Measurements from ENCODE around the gene ZNF23. TPM values are rescaled to one million over a fixed set of nuclear protein-coding genes. Genes with fewer than 3 reads are reported as not detected.
"Not testable (repeated sequence)": the region's sequence is repeated elsewhere in the genome, so short reads cannot be mapped to it uniquely, and the experiment has no call there.

Gene ZNF23
- total RNA-seq (1 to 10 TPM; 9.2 to 9.4 TPM), polyA plus RNA-seq (8.2 TPM)

- DNase-seq = peak; percentile 61 to 79 (median 70)
- H3K36me3 ChIP-seq (ENCODE audit: insufficient read depth, low read length) = no peaks in the 10 kb centered on the region
- no peaks in the 10 kb centered on the region for H3K27me3 ChIP-seq (ENCODE audit: insufficient read depth, low read length, poor library complexity, severe bottlenecking)
- H3K27me3 Mint-ChIP-seq = no peaks in the 10 kb centered on the region
- peaks cover 0 to 10% (median 0%) of the 10 kb centered on the region in 3 donors for H3K36me3 Mint-ChIP-seq
- peak within 1 kb of the TSS; percentile 90 for H3K27ac ChIP-seq (ENCODE audit: low read depth, low read length)
- peaks cover 18 to 41% (median 32%) of the 10 kb centered on the region in 3 donors for H3K4me1 Mint-ChIP-seq
- peak within 1 kb of the TSS; percentile 87 to 99 (median 93) for H3K4me3 Mint-ChIP-seq
- POLR2A ChIA-PET = interaction anchor here (0.5 to 1.9 kb wide), 4 partner anchors 22 to 432 kb away, joined by 3 to 14 read pairs (median 3); no protein-coding TSS in a partner anchor
- CTCF ChIA-PET = interaction anchor here (0.8 to 1.8 kb wide), 4 partner anchors 20 to 149 kb away, joined by 3 to 14 read pairs (median 5); no protein-coding TSS in a partner anchor
- no peaks in the 10 kb centered on the region for H3K9me3 ChIP-seq (ENCODE audit: low read length)
- peak within 1 kb of the TSS; percentile 86 to 99 (median 96) for H3K27ac Mint-ChIP-seq
- peak within 1 kb of the TSS; percentile 88 for H3K4me3 ChIP-seq (ENCODE audit: low read length)
- peaks cover 9% of the 10 kb centered on the region for H3K4me1 ChIP-seq (ENCODE audit: insufficient read depth, low read length)
- no peaks in the 10 kb centered on the region for H3K9me3 Mint-ChIP-seq
Observed at GRCh38 chr16:71461686-71462648, at the start of gene ZNF23. Gene ZNF23 (minus strand): TSS chr16:71462247. CDS start chr16:71456796, 5,451 bp downstream.

- H3K27me3 ChIP-seq (ENCODE audit: insufficient read depth, low read length, poor library complexity, severe bottlenecking) = no peaks in the 10 kb centered on the region
- no peaks in the 10 kb centered on the region for H3K4me1 Mint-ChIP-seq
- H3K4me3 ChIP-seq (ENCODE audit: low read length) = no peak overlapping the region
- ChIA-PET POLR2A (no interaction called here), CTCF (interaction anchor here (1.2 kb wide), 1 partner anchor 104 kb away, joined by 4 read pairs; no protein-coding TSS in a partner anchor)
- no peaks in the 10 kb centered on the region for H3K36me3 ChIP-seq (ENCODE audit: insufficient read depth, low read length)
- H3K4me3 Mint-ChIP-seq = no peak overlapping the region
- no peak overlapping the region for H3K27ac ChIP-seq (ENCODE audit: low read depth, low read length)
- no peaks in the 10 kb centered on the region for H3K36me3 Mint-ChIP-seq
- no peaks in the 10 kb centered on the region for H3K4me1 ChIP-seq (ENCODE audit: insufficient read depth, low read length)
- H3K27me3 Mint-ChIP-seq = peaks cover 4 to 7% of the 10 kb centered on the region in 2 donors
- DNase-seq = no peak
- no peak overlapping the region for H3K27ac Mint-ChIP-seq
- no peaks in the 10 kb centered on the region for H3K9me3 ChIP-seq (ENCODE audit: low read length)
- no peaks in the 10 kb centered on the region for H3K9me3 Mint-ChIP-seq
Observed at GRCh38 chr16:71507061-71507460, 45.0 kb upstream of the ZNF23 start.

GRCh38 chr16:71504901-71505300, 42.9 kb upstream of the ZNF23 start:
- Mint-ChIP-seq H3K4me3 (no peak overlapping the region), H3K4me1 (no peaks in the 10 kb centered on the region), H3K9me3 (no peaks in the 10 kb centered on the region), H3K36me3 (no peaks in the 10 kb centered on the region), H3K27me3 (peaks cover 0 to 5% of the 10 kb centered on the region in 2 donors), H3K27ac (no peak overlapping the region)
- Histone ChIP-seq H3K27me3 (ENCODE audit: insufficient read depth, low read length, poor library complexity, severe bottlenecking) (no peaks in the 10 kb centered on the region), H3K27ac (ENCODE audit: low read depth, low read length) (no peak overlapping the region), H3K9me3 (ENCODE audit: low read length) (no peaks in the 10 kb centered on the region), H3K4me3 (ENCODE audit: low read length) (no peak overlapping the region), H3K36me3 (ENCODE audit: insufficient read depth, low read length) (no peaks in the 10 kb centered on the region), H3K4me1 (ENCODE audit: insufficient read depth, low read length) (no peaks in the 10 kb centered on the region)
- ChIA-PET CTCF (no interaction called here), POLR2A (no interaction called here)
- no peak for DNase-seq

- H3K9me3 ChIP-seq (ENCODE audit: low read length); H3K36me3 ChIP-seq (ENCODE audit: insufficient read depth, low read length); CTCF ChIA-PET; H3K4me3 Mint-ChIP-seq; H3K4me3 ChIP-seq (ENCODE audit: low read length); H3K27ac ChIP-seq (ENCODE audit: low read depth, low read length); POLR2A ChIA-PET; H3K27ac Mint-ChIP-seq; H3K36me3 Mint-ChIP-seq; H3K27me3 ChIP-seq (ENCODE audit: insufficient read depth, low read length, poor library complexity, severe bottlenecking); DNase-seq; H3K4me1 Mint-ChIP-seq; H3K27me3 Mint-ChIP-seq; H3K4me1 ChIP-seq (ENCODE audit: insufficient read depth, low read length); H3K9me3 Mint-ChIP-seq: not testable (repeated sequence)
Observed at GRCh38 chr16:71504051-71504450, 42.0 kb upstream of the ZNF23 start.

- Mint-ChIP-seq H3K36me3 (no peaks in the 10 kb centered on the region), H3K4me1 (no peaks in the 10 kb centered on the region), H3K9me3 (no peaks in the 10 kb centered on the region), H3K27me3 (peaks cover 3 to 13% of the 10 kb centered on the region in 2 donors), H3K27ac (no peak overlapping the region), H3K4me3 (no peak overlapping the region)
- CTCF ChIA-PET = interaction anchor here (1.2 to 5.6 kb wide), 3 partner anchors 22 to 89 kb away, joined by 3 to 68 read pairs (median 3); no protein-coding TSS in a partner anchor
- H3K9me3 ChIP-seq (ENCODE audit: low read length) = no peaks in the 10 kb centered on the region
- no peaks in the 10 kb centered on the region for H3K4me1 ChIP-seq (ENCODE audit: insufficient read depth, low read length)
- DNase-seq = no peak
- H3K27me3 ChIP-seq (ENCODE audit: insufficient read depth, low read length, poor library complexity, severe bottlenecking) = no peaks in the 10 kb centered on the region
- H3K27ac ChIP-seq (ENCODE audit: low read depth, low read length) = no peak overlapping the region
- POLR2A ChIA-PET = interaction anchor here (0.5 kb wide), 1 partner anchor 94 kb away, joined by 6 read pairs; no protein-coding TSS in a partner anchor
- no peak overlapping the region for H3K4me3 ChIP-seq (ENCODE audit: low read length)
- H3K36me3 ChIP-seq (ENCODE audit: insufficient read depth, low read length) = no peaks in the 10 kb centered on the region
Observed at GRCh38 chr16:71501547-71501946, 39.5 kb upstream of the ZNF23 start.

- Mint-ChIP-seq H3K4me3 (no peak overlapping the region), H3K9me3 (no peaks in the 10 kb centered on the region), H3K36me3 (no peaks in the 10 kb centered on the region), H3K4me1 (no peaks in the 10 kb centered on the region), H3K27me3 (peaks cover 3 to 13% of the 10 kb centered on the region in 2 donors), H3K27ac (peak overlapping the region in 1 of 8 donors; percentile 32)
- no peaks in the 10 kb centered on the region for H3K27me3 ChIP-seq (ENCODE audit: insufficient read depth, low read length, poor library complexity, severe bottlenecking)
- CTCF ChIA-PET = interaction anchor here (1.1 to 5.6 kb wide), 6 partner anchors 21 to 110 kb away, joined by 3 to 68 read pairs (median 4); no protein-coding TSS in a partner anchor
- no peak overlapping the region for H3K4me3 ChIP-seq (ENCODE audit: low read length)
- no peak for DNase-seq
- POLR2A ChIA-PET = interaction anchor here (0.5 kb wide), 1 partner anchor 93 kb away, joined by 6 read pairs; no protein-coding TSS in a partner anchor
- H3K36me3 ChIP-seq (ENCODE audit: insufficient read depth, low read length) = no peaks in the 10 kb centered on the region
- no peak overlapping the region for H3K27ac ChIP-seq (ENCODE audit: low read depth, low read length)
- H3K4me1 ChIP-seq (ENCODE audit: insufficient read depth, low read length) = no peaks in the 10 kb centered on the region
- no peaks in the 10 kb centered on the region for H3K9me3 ChIP-seq (ENCODE audit: low read length)
Observed at GRCh38 chr16:71500964-71501363, 38.9 kb upstream of the ZNF23 start.

GRCh38 chr16:71499775-71500364, 37.8 kb upstream of the ZNF23 start:
- ChIA-PET CTCF (interaction anchor here (0.9 to 5.6 kb wide), 15 partner anchors 9 to 111 kb away, joined by 3 to 68 read pairs (median 3); no protein-coding TSS in a partner anchor), POLR2A (no interaction called here)
- no peaks in the 10 kb centered on the region for H3K9me3 ChIP-seq (ENCODE audit: low read length)
- no peaks in the 10 kb centered on the region for H3K27me3 ChIP-seq (ENCODE audit: insufficient read depth, low read length, poor library complexity, severe bottlenecking)
- H3K36me3 Mint-ChIP-seq = no peaks in the 10 kb centered on the region
- peak in 4 of 5 donors; percentile 17 to 54 (median 46) for DNase-seq
- H3K4me1 ChIP-seq (ENCODE audit: insufficient read depth, low read length) = no peaks in the 10 kb centered on the region
- H3K4me1 Mint-ChIP-seq = no peaks in the 10 kb centered on the region
- H3K36me3 ChIP-seq (ENCODE audit: insufficient read depth, low read length) = no peaks in the 10 kb centered on the region
- no peak overlapping the region for H3K4me3 ChIP-seq (ENCODE audit: low read length)
- no peak overlapping the region for H3K4me3 Mint-ChIP-seq
- H3K27me3 Mint-ChIP-seq = peaks cover 3 to 13% of the 10 kb centered on the region in 2 donors
- no peaks in the 10 kb centered on the region for H3K9me3 Mint-ChIP-seq
- H3K27ac Mint-ChIP-seq = no peak overlapping the region
- no peak overlapping the region for H3K27ac ChIP-seq (ENCODE audit: low read depth, low read length)

Data from CD8-positive, alpha-beta memory T cell (primary cell).